Neuronal stem cell (in vitro differentiated cells): ENCODE results near the gene TEX38.

Source experiments
- DNase-seq: peaks from one replicate; pipeline ENCODE4 v3.0.0-alpha.2; 2013; ENCODE audit warnings: low spot score
- H2AFZ ChIP-seq: one replicate; pipeline ENCODE4 v1.6.1; 2013; ENCODE audit warnings: mild to moderate bottlenecking, low read length, inconsistent platforms
- H2AK5ac ChIP-seq: 2 replicates; pipeline ENCODE4 v1.6.1; 2013; ENCODE audit warnings: low read depth, mild to moderate bottlenecking, inconsistent platforms, low read length, moderate library complexity, mixed read lengths
- H2BK120ac ChIP-seq: 2 replicates; pipeline ENCODE4 v1.6.1; 2013; ENCODE audit warnings: low read depth, mild to moderate bottlenecking, inconsistent platforms, low read length, moderate library complexity, mixed read lengths
- H2BK12ac ChIP-seq: one replicate; pipeline ENCODE4 v1.6.1; 2013; ENCODE audit warnings: low read length, inconsistent platforms
- H2BK15ac ChIP-seq: 2 replicates; pipeline ENCODE4 v1.6.1; 2013; ENCODE audit warnings: mild to moderate bottlenecking, low read length, inconsistent platforms, mixed read lengths
- H2BK5ac ChIP-seq: one replicate; pipeline ENCODE4 v1.6.1; 2013; ENCODE audit warnings: inconsistent platforms, mild to moderate bottlenecking, low read length, moderate library complexity
- H3K14ac ChIP-seq: one replicate; pipeline ENCODE4 v1.6.1; 2013; ENCODE audit warnings: low read length, inconsistent platforms
- H3K18ac ChIP-seq: 2 replicates; pipeline ENCODE4 v1.6.1; 2013; ENCODE audit warnings: low read length, inconsistent platforms
- H3K23ac ChIP-seq: 2 replicates; pipeline ENCODE4 v1.6.1; 2013; ENCODE audit warnings: low read depth, mild to moderate bottlenecking, mixed read lengths, low read length, inconsistent platforms; ENCODE audit not compliant: poor library complexity
- H3K27ac ChIP-seq: replicated peaks from 3 replicates; pipeline ENCODE4 v1.5.1; 2013; ENCODE audit warnings: low read length, inconsistent platforms
- H3K27me3 ChIP-seq, 3 experiments: 2 replicates each; pipeline ENCODE4 v1.6.1; 2013; ENCODE audit warnings: low read length in 3 of 3, mild to moderate bottlenecking in 2 of 3, inconsistent platforms in 1 of 3, low read depth in 1 of 3, mixed read lengths in 1 of 3, moderate library complexity in 1 of 3; ENCODE audit not compliant: control insufficient read depth in 3 of 3, insufficient read depth in 3 of 3
- H3K36me3 ChIP-seq, 2 donors: replicated peaks in 1 of 2; 2 replicates each; pipeline ENCODE4 v1.6.1; 2013; ENCODE audit warnings: low read length in 2 of 2; ENCODE audit not compliant: control insufficient read depth in 2 of 2, insufficient read depth in 2 of 2
- H3K4ac ChIP-seq: 2 replicates; pipeline ENCODE4 v1.6.1; 2013; ENCODE audit warnings: inconsistent platforms, mild to moderate bottlenecking, low read length, moderate library complexity
- H3K4me1 ChIP-seq, 2 donors: 1 replicate in 1 of 2; 2 replicates in 1 of 2; pipeline ENCODE4 v1.6.1; 2013; ENCODE audit warnings: low read length in 2 of 2, low read depth in 1 of 2; ENCODE audit not compliant: control insufficient read depth in 2 of 2, insufficient read depth in 1 of 2
- H3K4me2 ChIP-seq: one replicate; pipeline ENCODE4 v1.6.1; 2013; ENCODE audit warnings: mild to moderate bottlenecking, low read length, inconsistent platforms; ENCODE audit not compliant: insufficient read depth, poor library complexity, severe bottlenecking
- H3K4me3 ChIP-seq, 2 donors: 2 replicates each; pipeline ENCODE4 v1.5.1; 2013; ENCODE audit warnings: low read length in 2 of 2, mild to moderate bottlenecking in 2 of 2, inconsistent platforms in 1 of 2, moderate library complexity in 1 of 2
- H3K79me1 ChIP-seq: one replicate; pipeline ENCODE4 v1.6.1; 2013; ENCODE audit warnings: low read depth, mild to moderate bottlenecking, inconsistent platforms, low read length, moderate library complexity
- H3K9ac ChIP-seq: one replicate; pipeline ENCODE4 v1.6.1; 2013; ENCODE audit warnings: mild to moderate bottlenecking, low read depth, low read length, inconsistent platforms; ENCODE audit not compliant: poor library complexity
- H3K9me3 ChIP-seq, 2 donors: replicated peaks in 1 of 2; 2 replicates each; pipeline versions ENCODE3 to v1.6.1; 2013; ENCODE audit warnings: low read length in 2 of 2, mild to moderate bottlenecking in 2 of 2, inconsistent platforms in 1 of 2, low read depth in 1 of 2, mixed read lengths in 1 of 2, moderate library complexity in 1 of 2; ENCODE audit not compliant: control insufficient read depth in 2 of 2, insufficient read depth in 1 of 2
- H4K8ac ChIP-seq: one replicate; pipeline ENCODE4 v1.6.1; 2013; ENCODE audit warnings: low read depth, mild to moderate bottlenecking, inconsistent platforms, low read length, moderate library complexity
- H4K91ac ChIP-seq: one replicate; pipeline ENCODE4 v1.6.1; 2013; ENCODE audit warnings: low read length, low read depth, mild to moderate bottlenecking, inconsistent platforms; ENCODE audit not compliant: poor library complexity
- WGBS, 2 donors: extraction: QIAGEN DNeasy Blood & Tissue Kit; methylation state at CpG; one replicate each; pipeline ENCODE4 v1.1.7; 2013; ENCODE audit warnings: missing lambda C conversion rate in 2 of 2, mixed read lengths in 1 of 2; ENCODE audit not compliant: insufficient read length in 2 of 2, insufficient replicate concordance in 1 of 2; ENCODE audit errors: extremely low coverage in 2 of 2; 5-methylcytosine and 5-hydroxymethylcytosine counted together

TEX38 gene

DNA sequence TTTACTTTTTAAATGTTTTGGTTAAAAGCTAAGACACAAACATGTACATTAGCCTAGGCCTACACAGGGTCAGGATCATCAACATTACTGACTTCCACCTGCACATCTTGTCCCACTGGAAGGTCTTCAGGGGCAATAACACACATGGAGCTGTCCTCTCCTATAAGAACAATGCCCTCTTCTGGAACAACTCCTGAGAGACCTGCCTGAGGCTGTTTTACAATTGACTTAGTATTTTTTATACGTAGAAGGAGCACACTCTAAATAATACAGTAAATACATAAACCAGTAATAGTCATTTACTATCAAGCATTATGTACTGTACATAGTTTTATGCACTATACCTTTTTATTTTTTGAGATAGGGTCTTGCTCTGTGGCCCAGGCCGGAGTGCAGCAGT is 40.9 kb upstream of the TEX38 start:
- no CpG with 5 or more reads among the region's 2 CpGs for WGBS, 2 donors
- DNase-seq, result no peak
- no peak overlapping the region for H3K23ac ChIP-seq

DNA sequence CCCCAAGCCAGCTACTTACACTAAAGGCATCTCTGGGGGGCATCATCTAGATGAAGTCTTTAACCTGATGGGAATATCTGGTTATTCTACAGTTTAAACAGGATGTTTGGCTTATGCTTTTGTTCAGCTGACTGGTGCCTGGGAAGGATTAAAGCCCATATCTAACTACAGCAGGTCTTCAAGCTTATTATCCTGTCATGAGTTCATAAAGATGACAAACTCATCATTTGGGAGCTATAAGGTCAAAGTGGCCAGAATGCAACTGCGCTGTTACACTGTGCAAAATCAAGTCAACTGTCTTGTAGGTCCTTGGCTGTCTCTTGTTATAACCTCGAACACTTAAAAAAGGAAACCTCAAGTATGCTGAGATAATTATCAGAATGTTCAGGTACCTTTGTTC is 36.4 kb upstream of the TEX38 start:
- Histone ChIP-seq H2AK5ac (no peak overlapping the region), H3K23ac (no peak overlapping the region), H3K79me1 (no peaks in the 10 kb centered on the region), H3K4me1 (no peaks in the 10 kb centered on the region), H3K4me2 (no peak overlapping the region), H3K9ac (no peak overlapping the region), H3K18ac (no peak overlapping the region), H2BK120ac (no peak overlapping the region), H3K4me3 (no peak overlapping the region), H3K36me3 (peaks cover 16 to 79% of the 10 kb centered on the region in 2 donors), H4K8ac (no peak overlapping the region), H2BK5ac (no peak overlapping the region), H2BK15ac (no peak overlapping the region), H3K27ac (no peak overlapping the region), H3K27me3 (no peaks in the 10 kb centered on the region), H2AFZ (no peak overlapping the region), H3K4ac (no peak overlapping the region), H4K91ac (no peak overlapping the region), H3K9me3 (no peaks in the 10 kb centered on the region), H3K14ac (no peak overlapping the region), H2BK12ac (no peak overlapping the region)
- no CpG with 5 or more reads among the region's 2 CpGs for WGBS, 2 donors
- no peak for DNase-seq

More for the DNA sequence above, 40.9 kb upstream of the TEX38 start:
- no peak overlapping the region for H3K4me2 ChIP-seq
- H3K4me3 ChIP-seq, result no peak overlapping the region
- H3K27me3 ChIP-seq, result no peaks in the 10 kb centered on the region
- no peak overlapping the region for H3K4ac ChIP-seq
- peaks cover 15 to 56% of the 10 kb centered on the region in 2 donors for H3K36me3 ChIP-seq
- H3K4me1 ChIP-seq, result no peaks in the 10 kb centered on the region
- no peaks in the 10 kb centered on the region for H3K79me1 ChIP-seq
- no peak overlapping the region for H2AK5ac ChIP-seq
- H3K9me3 ChIP-seq, result no peaks in the 10 kb centered on the region
- no peak overlapping the region for H4K91ac ChIP-seq
- H2BK12ac ChIP-seq, result no peak overlapping the region
- no peak overlapping the region for H3K27ac ChIP-seq
- no peak overlapping the region for H3K14ac ChIP-seq
- no peak overlapping the region for H2AFZ ChIP-seq
- H3K9ac ChIP-seq, result no peak overlapping the region
- H2BK120ac ChIP-seq, result no peak overlapping the region
- H4K8ac ChIP-seq, result no peak overlapping the region
- H2BK15ac ChIP-seq, result no peak overlapping the region
- no peak overlapping the region for H3K18ac ChIP-seq
- no peak overlapping the region for H2BK5ac ChIP-seq

- Histone ChIP-seq H2BK120ac (no peak overlapping the region), H3K4me3 (no peak overlapping the region), H2BK12ac (no peak overlapping the region), H2AFZ (no peak overlapping the region), H3K18ac (no peak overlapping the region), H3K79me1 (no peaks in the 10 kb centered on the region), H3K4ac (no peak overlapping the region), H3K36me3 (peaks cover 13 to 63% of the 10 kb centered on the region in 2 donors), H2BK5ac (no peak overlapping the region), H3K14ac (no peak overlapping the region), H3K9me3 (no peaks in the 10 kb centered on the region), H3K23ac (no peak overlapping the region), H2AK5ac (no peak overlapping the region), H3K27ac (no peak overlapping the region), H3K4me2 (no peak overlapping the region), H3K9ac (no peak overlapping the region), H3K4me1 (no peaks in the 10 kb centered on the region), H3K27me3 (no peaks in the 10 kb centered on the region), H4K8ac (no peak overlapping the region), H4K91ac (no peak overlapping the region), H2BK15ac (no peak overlapping the region)
- no peak for DNase-seq
- WGBS, 2 donors, result no CpG with 5 or more reads among the region's 2 CpGs
These were observed 34.1 kb upstream of the TEX38 start for GRCh38 chr1:46637444-46638083.

DNA sequence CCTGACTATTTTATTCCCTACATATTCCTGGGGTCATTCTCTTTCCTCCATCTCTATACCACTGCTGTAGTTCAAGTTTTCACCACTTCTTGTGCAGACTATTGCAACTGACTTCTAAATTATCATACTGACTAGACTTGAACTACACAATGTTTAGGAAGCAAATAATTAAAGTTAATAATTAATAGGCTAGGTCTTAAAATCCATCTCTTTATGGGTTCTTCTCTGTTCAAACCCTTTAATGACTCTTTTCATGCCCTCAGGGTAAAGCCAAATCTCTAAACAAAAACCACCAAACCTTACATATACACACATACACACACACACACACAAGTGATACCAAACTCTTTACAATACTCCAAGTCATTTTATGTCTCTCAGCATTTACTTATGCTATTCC is 32.7 kb upstream of the TEX38 start:
- Histone ChIP-seq H3K9ac (no peak overlapping the region), H3K4me1 (no peaks in the 10 kb centered on the region), H3K23ac (no peak overlapping the region), H3K9me3 (no peaks in the 10 kb centered on the region), H3K79me1 (no peaks in the 10 kb centered on the region), H3K27me3 (no peaks in the 10 kb centered on the region), H3K4me2 (no peak overlapping the region), H3K4me3 (no peak overlapping the region), H3K36me3 (peaks cover 13 to 62% of the 10 kb centered on the region in 2 donors), H4K8ac (no peak overlapping the region), H3K27ac (no peak overlapping the region), H2BK15ac (no peak overlapping the region), H4K91ac (no peak overlapping the region), H2AFZ (no peak overlapping the region), H2AK5ac (no peak overlapping the region), H3K14ac (no peak overlapping the region), H2BK12ac (no peak overlapping the region), H2BK120ac (no peak overlapping the region), H3K18ac (no peak overlapping the region), H3K4ac (no peak overlapping the region), H2BK5ac (no peak overlapping the region)
- no peak for DNase-seq
